Prostate gland (tissue), 2 donors: ENCODE data around the gene DLL4.
"Not testable (repeated sequence)": the region's sequence is repeated elsewhere in the genome, so short reads cannot be mapped to it uniquely, and the experiment has no call there.

ENCODE experiments used
- CTCF ChIP-seq, 4 experiments: fragments of 200-600 bp in 2 of 4; fragments of 450-650 bp in 2 of 4; sonication (generic) in 2 of 4; IDR thresholded peaks; 1 replicate in 3 of 4; 2 replicates in 1 of 4; pipeline ENCODE4 v1.5.1; 2016 to 2019; ENCODE audit warnings: antibody characterized with exemption in 4 of 4, mild to moderate bottlenecking in 2 of 4, moderate library complexity in 2 of 4
- POLR2A ChIP-seq: fragments of 450-650 bp; IDR thresholded peaks from one replicate; pipeline ENCODE4 v1.6.1; 2016; ENCODE audit warnings: antibody characterized with exemption, mild to moderate bottlenecking
- POLR2AphosphoS5 ChIP-seq: sonication (generic); formaldehyde crosslinking; IDR thresholded peaks from one replicate; pipeline ENCODE4 v1.6.1; 2017; ENCODE audit warnings: antibody characterized with exemption

GRCh38 chr15:40954158-40954848, 25.2 kb downstream of the DLL4 start:
- TF ChIP-seq POLR2A; CTCF (IDR thresholded peaks at IDR 0.05); POLR2AphosphoS5: not testable (repeated sequence)
